Heart right ventricle (tissue), 16 donors: ENCODE measurements around the gene VARS1. TPM values are rescaled to one million over a fixed set of nuclear protein-coding genes. Genes with fewer than 3 reads are reported as not detected.
"Not testable (repeated sequence)": the region's sequence is repeated elsewhere in the genome, so short reads cannot be mapped to it uniquely, and the experiment has no call there.

Experiments used
- ATAC-seq, 8 donors: fragments of 200-7000 bp; cut with Tn5 transposase; one replicate each; pipeline ENCODE4 v1.9.1; 2020; ENCODE audit warnings: mild to moderate bottlenecking in 8 of 8, moderate library complexity in 8 of 8, moderate number of reproducible peaks in 1 of 8
- DNase-seq, 2 donors: peaks; one replicate each; pipeline ENCODE4 v3.0.0-alpha.2; 2020
- H3K27ac ChIP-seq, 10 donors: fragments of 200-600 bp; sonication (generic) in 2 of 10; one replicate each; pipeline versions ENCODE4 v1.5.0 to v1.8.0; 2020 to 2022; ENCODE audit warnings: mild to moderate bottlenecking in 3 of 10
- H3K27me3 ChIP-seq, 7 donors: fragments of 200-600 bp; one replicate each; pipeline ENCODE4 v1.8.0; 2021 to 2022; ENCODE audit warnings: mild to moderate bottlenecking in 2 of 7
- H3K36me3 ChIP-seq, 9 donors: fragments of 200-600 bp; sonication (generic) in 1 of 9; one replicate each; pipeline versions ENCODE4 v1.5.0 to v1.8.0; 2020 to 2022; ENCODE audit warnings: mild to moderate bottlenecking in 2 of 9
- H3K4me1 ChIP-seq, 9 donors: fragments of 200-600 bp; sonication (generic) in 1 of 9; one replicate each; pipeline versions ENCODE4 v1.5.0 to v1.8.0; 2020 to 2022; ENCODE audit warnings: mild to moderate bottlenecking in 4 of 9
- H3K4me3 ChIP-seq, 10 donors: fragments of 200-600 bp; sonication (generic) in 2 of 10; one replicate each; pipeline versions ENCODE4 v1.5.0 to v1.8.0; 2020 to 2022; ENCODE audit warnings: mild to moderate bottlenecking in 7 of 10, moderate library complexity in 2 of 10
- H3K9me3 ChIP-seq, 11 donors: fragments of 200-600 bp in 10 of 11; sonication (generic) in 2 of 11; one replicate each; pipeline versions ENCODE4 v1.5.0 to v1.8.0; 2013 to 2022; ENCODE audit warnings: mild to moderate bottlenecking in 2 of 11, control low read depth in 1 of 11, moderate library complexity in 1 of 11
- CTCF ChIP-seq, 9 donors: fragments of 200-600 bp; sonication (generic) in 2 of 9; IDR thresholded peaks; one replicate each; pipeline versions ENCODE4 v1.5.0 to v1.8.0; 2021 to 2022; ENCODE audit warnings: antibody characterized with exemption in 9 of 9, mild to moderate bottlenecking in 5 of 9, moderate library complexity in 1 of 9
- WGBS, 2 donors: extraction: QIAGEN DNeasy Blood & Tissue Kit; methylation state at CpG; one replicate each; pipeline ENCODE4 v1.1.7; 2013; ENCODE audit warnings: inconsistent platforms in 1 of 2; 5-methylcytosine and 5-hydroxymethylcytosine counted together
- intact Hi-C, 10 donors: fragments of 100-400 bp; cut with DNase I; formaldehyde crosslinking; loops; one replicate each; pipeline versions ENCODE4 v1.11.1 to v1.14.2; 2022
- polyA plus RNA-seq, 2 donors: library from polyadenylated mRNA; stranded (reverse); fragments of 200-250 nt; gene quantifications; one replicate each; pipeline ENCODE4 v1.2.3, GENCODE V29; 2013
- total RNA-seq, 10 donors: library from RNA; stranded (reverse); fragmentation: NEBNext Ultra II Directional in 3 of 10; extraction: Animal tissue kit (Norgen Biotek cat#: 25700) in 3 of 10; gene quantifications; one replicate each; pipeline versions ENCODE4 v1.2.1 to v1.2.4, GENCODE V29; 2021 to 2023
- donor health status: Arrhythmogenic right ventricular cardiomyopathy.
- donor health status: ischemic (EF 13 %, LVEDD 7.1; RV severe dilation, severe dysfunction).
- donor health status: healthy with polysubstance abuse.
- donor health status: DM: no; HTN: yes; CAD: no.
- donor health status: DM: no; HTN: no; CAD: no.
- donor health status: ischemic (EF 25% LVEDD 6.9; RV normal size, moderate dysfunction).
- donor health status: ischemic (EF 25% LVEDD 5.7; RV mildly dilated, moderate dysfunction).
- donor health status: healthy.
- donor health status: DM: yes; HTN: yes; CAD: no.
- donor health status: Ischemic cardiomyopathy.
- donor health status: ischemic (EF 35%, LVEDD 5.7; RV mildly dilated, moderate dysfunction).
- donor health status: nonischemic (EF 11% LVEDD 7.7; RV severe dilation, severe dysfunction).
- donor health status: DM: yes; HTN: yes; CAD: no.
- donor health status: PGD.
- donor health status: ischemic (EF 29% LVEDD 5.4; RV normal size, mild dysfunction).
- donor health status: nonischemic (EF 23%, LVEDD 6.1; RV moderate dilation, normal function).

Gene VARS1
- total and polyA plus RNA-seq, 12 donors = 22.4 to 44.0 (median 29.5) TPM

- H3K4me1 ChIP-seq = peaks cover 5 to 33% (median 14%) of the 10 kb centered on the region in 9 donors
- H3K9me3 ChIP-seq = no peaks in the 10 kb centered on the region
- H3K27me3 ChIP-seq = no peaks in the 10 kb centered on the region
- peaks cover 0 to 51% (median 8%) of the 10 kb centered on the region in 9 donors for H3K36me3 ChIP-seq
- TF ChIP-seq CTCF (IDR thresholded peaks at IDR 0.05) = no peak
- no peak for DNase-seq
- intact Hi-C loops = loop anchor here in 3 of 10 donors (5.0 to 10.0 kb wide), 3 partner anchors 35 to 70 kb away; partner anchors contain the start of genes CLIC1 (in 1 of the 3) and DDAH2 (in 1 of the 3)
- ATAC-seq = no peak
- 48 to 50% methylated on average over 5 of the region's 5 CpGs for WGBS, 2 donors
- peak overlapping the region in 3 of 10 donors; percentile 18 to 97 (median 97) for H3K27ac ChIP-seq
- no peak overlapping the region for H3K4me3 ChIP-seq
These were observed 2.0 kb upstream of the VARS1 start for GRCh38 chr6:31797588-31797987.

- Histone ChIP-seq H3K27me3 (no peaks in the 10 kb centered on the region), H3K4me3 (no peak overlapping the region), H3K27ac (peak overlapping the region in 4 of 10 donors; percentile 18 to 99 (median 97)), H3K36me3 (peaks cover 0 to 51% (median 2%) of the 10 kb centered on the region in 9 donors), H3K9me3 (no peaks in the 10 kb centered on the region), H3K4me1 (peaks cover 5 to 33% (median 14%) of the 10 kb centered on the region in 9 donors)
- intact Hi-C loops = loop anchor here in 3 of 10 donors (5.0 to 10.0 kb wide), 3 partner anchors 35 to 70 kb away; partner anchors contain the start of genes CLIC1 (in 1 of the 3) and DDAH2 (in 1 of the 3)
- WGBS, 2 donors = 82 to 84% methylated on average over 2 of the region's 2 CpGs
- no peak for TF ChIP-seq CTCF (IDR thresholded peaks at IDR 0.05)
- no peak for DNase-seq
- no peak for ATAC-seq
These were observed 1.4 kb upstream of the VARS1 start for GRCh38 chr6:31796993-31797385.

GRCh38 chr6:31794866-31795615 lies 511 bp downstream of the VARS1 start:
- peaks cover 5 to 41% (median 14%) of the 10 kb centered on the region in 9 donors for H3K4me1 ChIP-seq
- intact Hi-C loops = loop anchor here in 5 of 10 donors (1.0 to 10.0 kb wide), 6 partner anchors 32 to 68 kb away; partner anchors contain the start of genes CLIC1 (in 2 of the 5), DDAH2 (in 1 of the 5) and HSPA1B (in 1 of the 5)
- H3K27ac ChIP-seq = peak overlapping the region; percentile 84 to 99 (median 96)
- WGBS, 2 donors = 2% methylated on average over 44 of the region's 44 CpGs
- no peaks in the 10 kb centered on the region for H3K9me3 ChIP-seq
- peak overlapping the region; percentile 57 to 99 (median 86) for H3K4me3 ChIP-seq
- DNase-seq = peak in 1 of 2 donors; percentile 34
- TF ChIP-seq CTCF (IDR thresholded peaks at IDR 0.05) = no peak
- peak; percentile 7 to 48 (median 26) for ATAC-seq
- H3K36me3 ChIP-seq = peaks cover 0 to 61% (median 0%) of the 10 kb centered on the region in 9 donors
- H3K27me3 ChIP-seq = no peaks in the 10 kb centered on the region

GRCh38 chr6:31794294-31794865 lies 1.2 kb downstream of the VARS1 start:
- ATAC-seq (no peak), DNase-seq (no peak)
- intact Hi-C loops = loop anchor here in 4 of 10 donors (1.0 to 10.0 kb wide), 5 partner anchors 32 to 60 kb away; partner anchors contain the start of genes CLIC1 (in 2 of the 4) and HSPA1B (in 1 of the 4)
- Histone ChIP-seq H3K9me3 (no peaks in the 10 kb centered on the region), H3K4me3 (peak overlapping the region; percentile 57 to 99 (median 86)), H3K36me3 (peaks cover 0 to 63% (median 0%) of the 10 kb centered on the region in 9 donors), H3K4me1 (peaks cover 5 to 41% (median 14%) of the 10 kb centered on the region in 9 donors), H3K27me3 (no peaks in the 10 kb centered on the region), H3K27ac (peak overlapping the region in 9 of 10 donors; percentile 84 to 99 (median 95))
- 28 to 36% methylated on average over 7 of the region's 7 CpGs for WGBS, 2 donors
- no peak for TF ChIP-seq CTCF (IDR thresholded peaks at IDR 0.05)

GRCh38 chr6:31793927-31794245 lies 1.7 kb downstream of the VARS1 start:
- Histone ChIP-seq H3K4me3 (peak overlapping the region in 1 of 10 donors; percentile 97), H3K4me1 (peaks cover 5 to 41% (median 14%) of the 10 kb centered on the region in 9 donors), H3K36me3 (peaks cover 0 to 63% (median 0%) of the 10 kb centered on the region in 9 donors), H3K27ac (peak overlapping the region in 1 of 10 donors; percentile 97)
- H3K9me3 ChIP-seq, H3K27me3 ChIP-seq, ATAC-seq, DNase-seq: not testable (repeated sequence)
- WGBS, 2 donors = 90 to 92% methylated on average over 6 of the region's 6 CpGs
- intact Hi-C loops = loop anchor here in 4 of 10 donors (1.0 to 10.0 kb wide), 5 partner anchors 33 to 59 kb away; partner anchors contain the start of genes CLIC1 (in 2 of the 4) and HSPA1B (in 1 of the 4)
